Activated naive CD4-positive, alpha-beta T cell treated with anti-CD3 and anti-CD28 coated beads, Interleukin-2, amount 50 U/mL, for 16 hours (primary cell): ENCODE measurements around the gene ATP2A2.
"Not testable (repeated sequence)": the region's sequence is repeated elsewhere in the genome, so short reads cannot be mapped to it uniquely, and the experiment has no call there.

ENCODE experiments used
- DNase-seq: peaks from one replicate; pipeline ENCODE4 v3.0.0-alpha.2; 2020

Gene ATP2A2

GRCh38 chr12:110343736-110344555 lies 62.9 kb downstream of the ATP2A2 start:
- DNase-seq, result no peak

- no peak for DNase-seq
These were observed 63.6 kb downstream of the ATP2A2 start for GRCh38 chr12:110344657-110345056.

GRCh38 chr12:110345176-110345661 lies 64.2 kb downstream of the ATP2A2 start:
- no peak for DNase-seq

DNA sequence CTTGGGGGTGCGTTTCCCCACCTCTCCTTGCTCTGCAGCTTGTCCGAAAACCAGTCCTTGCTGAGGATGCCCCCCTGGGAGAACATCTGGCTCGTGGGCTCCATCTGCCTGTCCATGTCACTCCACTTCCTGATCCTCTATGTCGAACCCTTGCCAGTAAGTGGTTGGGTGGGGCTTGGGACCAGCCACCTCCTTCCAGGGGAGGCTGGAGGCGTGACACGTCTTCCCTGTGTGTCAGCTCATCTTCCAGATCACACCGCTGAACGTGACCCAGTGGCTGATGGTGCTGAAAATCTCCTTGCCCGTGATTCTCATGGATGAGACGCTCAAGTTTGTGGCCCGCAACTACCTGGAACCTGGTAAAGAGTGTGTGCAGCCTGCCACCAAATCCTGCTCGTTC lies 64.9 kb downstream of the ATP2A2 start:
- no peak for DNase-seq

DNA sequence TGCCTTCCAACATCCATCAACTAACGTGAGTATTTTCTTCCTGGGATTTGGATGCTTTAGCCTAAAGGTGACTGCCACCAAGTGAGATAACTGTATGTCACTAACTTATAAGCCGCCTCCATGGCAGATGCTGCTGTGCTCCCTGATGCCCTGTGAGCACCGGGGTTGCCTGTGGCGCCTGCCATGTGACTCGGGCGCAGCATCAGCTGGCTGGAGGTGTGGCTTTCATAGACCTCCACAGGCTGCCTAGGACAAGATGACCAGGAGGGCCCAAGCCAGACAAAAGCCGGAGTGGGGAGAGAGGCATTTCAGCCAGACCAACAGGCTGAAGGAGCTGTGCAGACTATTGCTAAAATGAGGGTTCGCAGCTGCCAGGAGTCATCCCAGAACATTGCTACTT lies 66.7 kb downstream of the ATP2A2 start:
- no peak for DNase-seq

GRCh38 chr12:110348431-110349059 lies 67.5 kb downstream of the ATP2A2 start:
- no peak for DNase-seq

GRCh38 chr12:110349096-110349495 lies 68.0 kb downstream of the ATP2A2 start:
- no peak for DNase-seq

- peak; percentile 65 for DNase-seq
These were observed 68.6 kb downstream of the ATP2A2 start for GRCh38 chr12:110349514-110350151.

DNA sequence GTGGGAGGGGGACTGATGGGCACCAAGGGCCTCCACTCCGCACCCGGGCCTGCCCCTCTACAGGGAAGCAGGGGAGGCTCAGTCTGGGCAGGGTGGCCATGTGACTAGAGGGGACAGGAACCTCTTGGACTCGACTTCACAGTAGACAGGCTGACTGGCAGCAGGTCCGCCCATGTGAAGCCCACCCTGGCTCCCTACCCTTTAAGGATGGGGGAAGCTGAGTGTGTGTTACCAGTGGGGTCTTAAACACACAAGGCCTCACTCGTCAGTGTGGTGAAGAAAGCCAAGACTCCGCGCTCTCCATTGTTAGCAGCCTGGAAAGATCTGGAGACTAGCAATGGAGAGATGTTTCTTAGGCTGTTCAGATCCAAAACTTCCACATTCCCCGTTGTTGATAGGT lies 70.1 kb downstream of the ATP2A2 start:
- no peak for DNase-seq

DNA sequence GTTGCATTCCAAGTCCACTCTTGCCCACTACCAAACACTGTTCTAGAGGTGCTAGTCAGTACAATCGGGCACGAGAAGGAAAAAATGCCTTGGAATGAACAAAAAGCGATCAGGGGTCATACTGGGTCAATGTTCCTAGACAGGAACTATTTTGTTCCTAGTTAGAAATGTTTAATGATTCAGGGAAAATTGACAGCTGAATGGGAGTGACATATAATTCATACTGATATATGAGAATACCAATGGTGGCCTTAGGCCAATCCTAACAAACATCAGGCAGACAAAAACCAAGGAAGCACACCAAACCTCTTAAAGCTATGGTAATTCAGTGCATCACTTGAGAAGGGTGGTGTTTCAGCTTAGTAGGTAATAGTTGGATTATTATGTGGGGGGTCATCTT lies 71.4 kb downstream of the ATP2A2 start:
- DNase-seq, result no peak

DNA sequence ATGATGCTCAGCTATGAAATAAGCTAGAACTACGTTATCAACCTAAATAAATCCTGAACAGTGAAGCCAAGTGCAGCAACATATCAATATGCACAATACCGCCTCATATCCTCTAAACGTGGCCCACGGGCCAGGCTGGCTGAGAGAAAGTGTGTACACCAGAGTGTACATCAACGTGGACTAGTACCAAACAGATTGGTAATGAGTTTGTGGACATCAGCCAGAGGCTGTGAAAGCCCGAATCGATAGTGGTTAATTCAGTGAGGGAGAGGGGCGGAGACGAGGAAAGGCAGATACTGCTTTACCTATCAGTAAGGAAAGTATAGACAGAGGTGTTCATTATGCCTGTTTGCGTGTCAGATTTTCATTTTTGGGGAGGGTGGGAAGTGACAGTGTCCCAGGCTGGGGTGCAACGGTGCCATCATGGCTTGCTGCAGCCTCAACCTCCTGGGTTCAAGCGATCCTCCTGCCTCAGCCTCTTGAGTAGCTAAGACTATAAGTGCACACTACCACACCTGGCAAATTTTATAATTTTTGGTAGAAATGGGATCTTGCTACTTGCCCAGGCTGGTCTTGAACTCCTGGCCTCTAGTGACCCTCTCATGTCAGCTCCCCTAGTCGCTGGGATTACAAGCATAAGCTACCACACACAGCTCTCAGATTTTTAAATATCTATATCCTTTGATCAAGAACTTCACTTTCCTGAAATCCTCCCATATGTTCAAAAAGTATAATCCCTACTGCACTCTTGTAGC lies 72.3 kb downstream of the ATP2A2 start:
- DNase-seq, result no peak

- DNase-seq, result no peak
These were observed 73.2 kb downstream of the ATP2A2 start for GRCh38 chr12:110354172-110354780.

GRCh38 chr12:110355073-110355472 lies 74.0 kb downstream of the ATP2A2 start:
- DNase-seq, result no peak

- DNase-seq, result not testable (repeated sequence)
These were observed 77.5 kb downstream of the ATP2A2 start for GRCh38 chr12:110358384-110359097.

DNA sequence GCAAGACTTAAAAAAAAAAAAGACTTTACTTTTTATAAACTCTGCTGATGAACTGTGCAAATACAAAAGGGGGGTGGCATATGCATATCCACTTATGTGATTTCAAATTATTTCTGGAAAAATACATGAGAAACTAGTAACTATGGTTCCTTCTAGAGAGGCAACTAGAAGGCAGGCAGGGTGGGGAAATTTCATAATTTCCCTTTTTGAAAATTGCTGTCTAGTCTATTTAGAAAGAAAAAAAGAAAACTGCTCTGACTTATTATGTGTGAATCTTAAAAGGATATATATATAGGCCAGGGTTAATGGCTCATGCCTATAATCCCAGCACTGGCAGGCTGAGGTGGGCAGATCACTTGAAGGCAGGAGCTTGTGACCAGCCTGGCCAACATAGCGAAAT lies 80.2 kb downstream of the ATP2A2 start:
- DNase-seq, result no peak

GRCh38 chr12:110365489-110366320 lies 84.7 kb downstream of the ATP2A2 start:
- no peak for DNase-seq

GRCh38 chr12:110366321-110367142 lies 85.5 kb downstream of the ATP2A2 start:
- DNase-seq, result no peak

DNA sequence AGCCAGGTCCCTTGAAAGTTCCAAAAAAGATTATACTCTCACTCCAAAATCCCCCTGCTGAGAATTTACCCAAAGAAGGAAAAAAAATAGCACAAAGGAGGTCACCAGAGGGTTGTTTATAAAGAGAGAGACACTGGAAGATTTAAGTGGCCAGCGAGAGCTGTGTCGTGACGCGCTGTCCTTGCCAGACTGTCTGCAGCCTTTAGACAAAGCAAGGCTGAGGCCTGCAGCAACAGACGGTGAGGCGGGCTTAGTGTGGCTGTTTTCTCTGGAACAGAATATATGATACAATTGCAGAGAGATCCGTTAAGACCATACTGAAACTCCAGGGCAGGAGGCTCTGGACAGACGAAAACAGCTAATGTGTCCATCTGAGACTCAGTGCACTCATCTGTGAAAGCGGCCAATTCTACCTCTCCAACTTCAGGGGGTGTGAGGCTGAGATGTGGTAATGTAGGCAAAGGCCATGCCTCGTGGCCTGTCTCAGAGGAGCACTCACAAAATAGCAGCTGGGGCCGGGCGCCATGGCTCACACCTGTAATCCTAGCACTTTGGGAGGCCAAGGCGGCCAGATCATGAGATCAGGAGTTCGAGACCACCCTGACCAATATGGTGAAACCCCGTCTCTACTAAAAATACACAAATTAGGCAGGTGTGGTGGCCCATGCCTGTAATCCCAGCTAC lies 86.3 kb downstream of the ATP2A2 start:
- DNase-seq, result no peak

GRCh38 chr12:110369992-110370391 lies 88.9 kb downstream of the ATP2A2 start:
- DNase-seq, result no peak
